Subcutaneous abdominal adipose tissue (tissue), 5 donors: ENCODE data around the gene CHAT.

Source experiments
- H3K27ac ChIP-seq: one replicate; pipeline ENCODE4 v1.7.0; 2013; ENCODE audit warnings: low read depth, mild to moderate bottlenecking, inconsistent platforms, low read length, moderate library complexity
- H3K27me3 ChIP-seq, 5 donors: one replicate each; pipeline ENCODE4 v1.7.0; 2013; ENCODE audit warnings: low read length in 5 of 5, inconsistent platforms in 1 of 5; ENCODE audit not compliant: control insufficient read depth in 5 of 5, insufficient read depth in 4 of 5
- H3K36me3 ChIP-seq, 5 donors: one replicate each; pipeline ENCODE4 v1.7.0; 2013; ENCODE audit warnings: low read length in 5 of 5; ENCODE audit not compliant: control insufficient read depth in 5 of 5, insufficient read depth in 5 of 5
- H3K4me1 ChIP-seq, 5 donors: one replicate each; pipeline ENCODE4 v1.7.0; 2013; ENCODE audit warnings: low read length in 5 of 5, mild to moderate bottlenecking in 3 of 5, moderate library complexity in 1 of 5; ENCODE audit not compliant: control insufficient read depth in 5 of 5, insufficient read depth in 5 of 5
- H3K4me3 ChIP-seq, 5 donors: one replicate each; pipeline ENCODE4 v1.7.0; 2013; ENCODE audit warnings: low read length in 5 of 5, low read depth in 1 of 5
- H3K9ac ChIP-seq, 5 donors: one replicate each; pipeline ENCODE4 v1.7.0; 2013; ENCODE audit warnings: low read length in 5 of 5, mild to moderate bottlenecking in 4 of 5, moderate library complexity in 3 of 5
- H3K9me3 ChIP-seq, 5 donors: one replicate each; pipeline ENCODE4 v1.7.0; 2013; ENCODE audit warnings: low read length in 5 of 5; ENCODE audit not compliant: control insufficient read depth in 5 of 5
- donor health status: healthy.
- donor health status: healthy.
- donor health status: healthy.
- donor health status: healthy.
- donor health status: healthy.

The CHAT gene

GRCh38 chr10:49651039-49651835, 37.4 kb downstream of the CHAT start:
- H3K27ac ChIP-seq = no peak overlapping the region
- peaks cover under 1 to 19% (median 13%) of the 10 kb centered on the region in 5 donors for H3K27me3 ChIP-seq
- H3K4me1 ChIP-seq = no peaks in the 10 kb centered on the region
- no peak overlapping the region for H3K9ac ChIP-seq
- no peaks in the 10 kb centered on the region for H3K36me3 ChIP-seq
- no peak overlapping the region for H3K4me3 ChIP-seq
- no peaks in the 10 kb centered on the region for H3K9me3 ChIP-seq

- H3K4me1 ChIP-seq = no peaks in the 10 kb centered on the region
- no peak overlapping the region for H3K9ac ChIP-seq
- H3K4me3 ChIP-seq = no peak overlapping the region
- H3K27ac ChIP-seq = no peak overlapping the region
- peaks cover 2 to 22% (median 16%) of the 10 kb centered on the region in 5 donors for H3K27me3 ChIP-seq
- H3K9me3 ChIP-seq = no peaks in the 10 kb centered on the region
- H3K36me3 ChIP-seq = no peaks in the 10 kb centered on the region
Measured at GRCh38 chr10:49651917-49652316, 38.1 kb downstream of the CHAT start.

GRCh38 chr10:49652421-49653272, 38.8 kb downstream of the CHAT start:
- Histone ChIP-seq H3K27ac (no peak overlapping the region), H3K9ac (no peak overlapping the region), H3K9me3 (peaks cover 0 to 1% (median 0%) of the 10 kb centered on the region in 5 donors), H3K36me3 (no peaks in the 10 kb centered on the region), H3K4me1 (no peaks in the 10 kb centered on the region), H3K4me3 (no peak overlapping the region), H3K27me3 (peaks cover 2 to 22% (median 16%) of the 10 kb centered on the region in 5 donors)

DNA sequence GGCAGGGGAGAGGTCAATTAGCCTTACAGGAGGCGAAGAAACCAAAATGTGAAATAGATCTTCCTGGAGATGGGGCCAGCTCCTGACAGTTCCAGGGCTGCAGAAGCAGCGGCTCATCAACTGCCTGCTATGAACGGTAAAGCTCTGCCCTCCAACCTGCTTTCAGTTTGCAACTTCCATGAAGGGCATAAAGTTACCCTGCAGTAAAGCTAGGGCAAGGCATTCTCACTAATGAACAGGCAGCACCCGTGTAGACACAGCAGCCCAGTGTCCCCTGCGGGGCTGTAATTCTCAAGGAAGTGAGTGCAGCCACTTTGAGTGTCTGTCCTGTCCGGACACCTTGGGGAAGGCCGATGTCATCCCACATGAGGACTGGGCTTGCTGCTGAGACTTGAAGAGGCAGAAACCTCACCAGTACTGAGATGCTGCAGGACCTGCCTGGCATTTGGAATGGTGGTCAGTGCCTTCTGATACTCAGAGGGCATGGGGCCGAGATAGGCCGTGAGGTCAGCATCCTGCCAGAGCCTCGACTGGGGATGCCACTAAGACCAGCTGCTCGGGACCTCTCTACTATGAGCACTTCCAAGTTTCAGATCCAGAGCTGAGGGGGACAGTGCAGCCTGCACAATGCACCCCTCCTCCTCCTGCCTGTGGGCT, 39.6 kb downstream of the CHAT start:
- H3K27me3 ChIP-seq = peaks cover 2 to 18% (median 13%) of the 10 kb centered on the region in 5 donors
- H3K36me3 ChIP-seq = no peaks in the 10 kb centered on the region
- H3K27ac ChIP-seq = no peak overlapping the region
- H3K9ac ChIP-seq = no peak overlapping the region
- no peak overlapping the region for H3K4me3 ChIP-seq
- H3K4me1 ChIP-seq = no peaks in the 10 kb centered on the region
- H3K9me3 ChIP-seq = peaks cover 0 to 3% (median 0%) of the 10 kb centered on the region in 5 donors

DNA sequence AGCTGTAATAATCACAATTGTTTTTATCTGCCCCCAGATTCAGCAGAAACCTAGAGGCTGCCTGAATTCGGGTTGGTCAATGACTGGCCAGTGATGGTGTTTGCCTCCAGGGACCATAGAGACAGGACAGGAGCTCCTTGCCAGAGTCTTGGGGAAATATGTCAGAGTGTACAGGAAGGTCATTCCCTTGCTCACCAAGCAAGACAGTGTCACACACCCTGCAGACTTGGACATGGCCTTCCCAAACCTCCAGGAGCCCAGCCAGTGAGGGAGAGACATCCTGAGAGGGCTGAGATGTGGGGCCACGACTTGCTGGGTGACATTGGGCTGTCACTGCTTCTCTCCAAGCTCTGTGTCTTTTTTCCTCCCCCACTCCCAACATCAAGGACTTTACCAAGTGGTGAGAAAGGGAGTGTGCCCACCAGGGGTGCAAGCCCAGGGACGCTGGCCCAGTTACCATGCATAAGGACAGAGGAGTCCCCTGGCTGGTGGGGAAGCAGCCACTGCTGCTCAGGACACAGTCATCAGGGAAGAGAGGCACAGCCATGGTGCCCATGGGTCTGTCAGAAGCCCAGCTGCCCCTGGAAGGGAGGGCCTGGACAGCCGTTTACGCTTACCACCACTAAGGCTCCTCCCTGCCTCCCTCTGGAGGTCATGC, 40.3 kb downstream of the CHAT start:
- H3K27me3 ChIP-seq = peaks cover 2 to 17% (median 13%) of the 10 kb centered on the region in 5 donors
- no peak overlapping the region for H3K4me3 ChIP-seq
- H3K9me3 ChIP-seq = peaks cover 0 to 6% (median 6%) of the 10 kb centered on the region in 5 donors
- no peak overlapping the region for H3K9ac ChIP-seq
- no peaks in the 10 kb centered on the region for H3K36me3 ChIP-seq
- no peaks in the 10 kb centered on the region for H3K4me1 ChIP-seq
- H3K27ac ChIP-seq = no peak overlapping the region

GRCh38 chr10:49655099-49655498, 41.3 kb downstream of the CHAT start:
- Histone ChIP-seq H3K27ac (no peak overlapping the region), H3K4me3 (no peak overlapping the region), H3K9ac (no peak overlapping the region), H3K27me3 (peaks cover 2 to 15% (median 13%) of the 10 kb centered on the region in 5 donors), H3K4me1 (no peaks in the 10 kb centered on the region), H3K9me3 (peaks cover 0 to 13% (median 6%) of the 10 kb centered on the region in 5 donors), H3K36me3 (no peaks in the 10 kb centered on the region)

DNA sequence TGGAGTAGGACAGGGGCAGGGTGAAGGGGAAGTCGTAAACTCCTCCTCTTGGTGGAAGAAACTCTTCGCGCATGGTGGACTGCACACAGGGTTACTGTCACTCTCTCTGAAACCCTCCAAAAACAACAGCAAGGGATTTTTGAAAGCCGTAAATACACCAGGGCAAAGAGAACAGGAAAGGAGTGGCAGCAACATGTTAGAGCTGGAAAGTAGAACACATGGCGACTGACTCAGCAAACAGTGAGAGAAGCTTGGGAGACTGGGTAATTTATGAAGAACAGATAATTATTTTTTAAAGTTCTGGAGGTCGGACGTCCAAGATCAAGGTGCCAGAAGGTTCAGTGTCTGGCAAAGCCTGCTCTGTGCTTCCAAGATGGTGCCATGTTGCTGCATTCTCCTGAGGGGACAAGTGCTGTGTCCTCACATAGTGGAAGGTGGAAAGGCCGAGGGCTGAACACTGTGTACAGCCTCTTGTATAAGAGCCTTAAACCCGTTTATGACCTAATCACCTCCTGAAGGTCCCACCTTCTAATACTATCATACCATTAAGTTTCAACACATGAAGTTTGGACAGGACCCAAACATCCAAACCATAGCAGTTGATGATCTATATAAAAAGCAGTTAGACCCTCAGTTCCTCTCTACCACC, 43.1 kb downstream of the CHAT start:
- H3K4me3 ChIP-seq = no peak overlapping the region
- no peak overlapping the region for H3K9ac ChIP-seq

GRCh38 chr10:49657606-49658005, 43.8 kb downstream of the CHAT start:
- H3K27ac ChIP-seq = no peak overlapping the region
- no peaks in the 10 kb centered on the region for H3K36me3 ChIP-seq
- H3K4me1 ChIP-seq = no peaks in the 10 kb centered on the region
- no peak overlapping the region for H3K4me3 ChIP-seq
- peaks cover 2 to 9% (median 4%) of the 10 kb centered on the region in 5 donors for H3K27me3 ChIP-seq
- H3K9ac ChIP-seq = no peak overlapping the region
- peaks cover 0 to 19% (median 9%) of the 10 kb centered on the region in 5 donors for H3K9me3 ChIP-seq

More for the DNA sequence above, 43.1 kb downstream of the CHAT start:
- no peak overlapping the region for H3K27ac ChIP-seq
- peaks cover 0 to 19% (median 6%) of the 10 kb centered on the region in 5 donors for H3K9me3 ChIP-seq
- H3K36me3 ChIP-seq = no peaks in the 10 kb centered on the region
- H3K4me1 ChIP-seq = no peaks in the 10 kb centered on the region
- peaks cover 2 to 9% (median 8%) of the 10 kb centered on the region in 5 donors for H3K27me3 ChIP-seq

- no peaks in the 10 kb centered on the region for H3K36me3 ChIP-seq
- no peak overlapping the region for H3K9ac ChIP-seq
- H3K27ac ChIP-seq = no peak overlapping the region
- peaks cover 0 to 3% (median 2%) of the 10 kb centered on the region in 5 donors for H3K27me3 ChIP-seq
- H3K4me1 ChIP-seq = no peaks in the 10 kb centered on the region
- H3K9me3 ChIP-seq = peaks cover 0 to 19% (median 9%) of the 10 kb centered on the region in 5 donors
- no peak overlapping the region for H3K4me3 ChIP-seq
Measured at GRCh38 chr10:49661140-49661856, 47.5 kb downstream of the CHAT start.
